Activated CD4-positive, alpha-beta memory T cell treated with anti-CD3 and anti-CD28 coated beads, Interleukin-2, amount 10 ng/mL, durations not matched to agents 7 days and 5 days (primary cell): ENCODE results near the gene PCDH9. TPM values are rescaled to one million over a fixed set of nuclear protein-coding genes. Genes with fewer than 3 reads are reported as not detected.

Experiments
- CTCF ChIA-PET: fragments of 350-600 bp; sonication (Branson Sonifier 250); formaldehyde crosslinking; loops from one replicate; lab custom pipeline; 2021; ENCODE audit warnings: antibody characterized with exemption, inconsistent platforms; lab: Charles Lee
- POLR2A ChIA-PET: fragments of 350-600 bp; sonication (Branson Sonifier 250); formaldehyde crosslinking; loops from one replicate; lab custom pipeline; 2021; ENCODE audit warnings: antibody characterized with exemption; lab: Charles Lee
- DNase-seq: peaks from one replicate; pipeline ENCODE4 v3.0.0-alpha.2; 2020
- H3K27ac Mint-ChIP-seq: one replicate; pipeline ENCODE4 v1.8.0; 2021; ENCODE audit warnings: mild to moderate bottlenecking, mixed read lengths
- H3K27me3 Mint-ChIP-seq: one replicate; pipeline ENCODE4 v1.8.0; 2021; ENCODE audit warnings: mixed read lengths
- H3K36me3 Mint-ChIP-seq: one replicate; pipeline ENCODE4 v1.8.0; 2021; ENCODE audit warnings: low read depth, mixed read lengths
- H3K4me1 Mint-ChIP-seq: one replicate; pipeline ENCODE4 v1.8.0; 2021; ENCODE audit warnings: mixed read lengths
- H3K4me3 Mint-ChIP-seq: one replicate; pipeline ENCODE4 v1.8.0; 2021; ENCODE audit warnings: mild to moderate bottlenecking, mixed read lengths
- H3K9me3 Mint-ChIP-seq: one replicate; pipeline ENCODE4 v1.8.0; 2021; ENCODE audit warnings: mixed read lengths
- total RNA-seq, 2 experiments: library from RNA; stranded (reverse); gene quantifications; one replicate each; pipeline ENCODE4 v1.2.3, GENCODE V29; 2021

The PCDH9 gene
- total RNA-seq, 2 experiments from 2014 or later: 0.05 TPM; not detected in 1

DNA sequence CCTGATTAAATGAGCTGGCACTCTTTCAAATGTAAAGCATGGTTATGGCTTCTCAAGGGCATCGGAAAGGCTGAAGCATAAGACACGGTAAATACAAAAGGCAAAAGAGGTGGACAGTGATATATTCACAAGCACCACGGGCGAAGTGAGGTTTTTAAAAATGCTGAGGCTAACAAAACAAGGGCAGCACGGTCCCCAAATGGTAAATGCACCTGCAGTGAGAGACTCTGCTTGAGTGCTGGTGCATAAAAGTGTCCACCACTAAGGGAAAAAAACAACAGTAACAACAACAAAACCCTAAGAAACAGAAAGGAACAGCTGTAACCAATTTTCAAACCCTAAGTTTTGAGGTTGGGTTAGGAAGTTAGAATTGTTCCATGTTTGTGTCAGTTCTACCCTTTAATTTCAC lies 234.9 kb downstream of the PCDH9 start:
- Mint-ChIP-seq H3K27me3 (no peaks in the 10 kb centered on the region), H3K4me3 (no peak overlapping the region), H3K9me3 (no peaks in the 10 kb centered on the region), H3K36me3 (no peaks in the 10 kb centered on the region), H3K4me1 (no peaks in the 10 kb centered on the region), H3K27ac (no peak overlapping the region)
- DNase-seq: no peak
- CTCF ChIA-PET: no interaction called here
- POLR2A ChIA-PET: no interaction called here

DNA sequence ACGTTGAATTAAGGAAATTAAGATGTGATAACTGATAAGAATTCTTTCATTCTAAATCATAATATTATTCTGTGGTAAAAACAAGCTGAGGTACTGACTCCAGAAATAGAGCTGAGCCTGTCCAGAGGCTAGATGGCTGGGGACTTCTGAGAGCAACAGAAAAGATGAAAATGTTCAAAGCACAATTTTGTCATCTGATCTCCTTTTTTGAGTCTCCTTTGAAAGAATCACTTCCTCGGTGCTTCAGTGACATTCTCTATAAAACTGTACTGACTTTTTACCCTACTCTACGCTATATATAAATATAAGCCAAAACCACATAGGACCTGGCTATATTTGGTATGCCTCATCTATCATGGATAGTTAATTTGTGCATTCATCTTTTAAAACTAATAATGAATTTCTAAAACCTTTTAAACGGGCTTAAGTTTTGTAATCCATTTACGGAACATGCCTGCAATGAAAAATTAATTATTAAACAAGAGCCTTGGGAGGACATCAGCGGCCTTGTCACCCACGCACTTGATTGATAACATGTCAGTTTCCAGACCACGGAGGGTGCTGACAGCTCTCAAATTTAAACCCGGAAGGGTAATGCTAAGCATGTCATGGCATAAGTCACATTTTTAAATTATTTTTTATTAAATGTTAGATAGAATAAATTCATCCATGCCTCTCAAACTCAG lies 235.5 kb downstream of the PCDH9 start:
- H3K27ac Mint-ChIP-seq: no peak overlapping the region
- no peaks in the 10 kb centered on the region for H3K36me3 Mint-ChIP-seq
- H3K9me3 Mint-ChIP-seq: no peaks in the 10 kb centered on the region
- DNase-seq: no peak
- H3K27me3 Mint-ChIP-seq: no peaks in the 10 kb centered on the region
- ChIA-PET CTCF (interaction anchor here (1.0 kb wide), 1 partner anchor 10 kb away, joined by 3 read pairs; no protein-coding TSS in a partner anchor), POLR2A (no interaction called here)
- H3K4me1 Mint-ChIP-seq: no peaks in the 10 kb centered on the region
- H3K4me3 Mint-ChIP-seq: no peak overlapping the region

DNA sequence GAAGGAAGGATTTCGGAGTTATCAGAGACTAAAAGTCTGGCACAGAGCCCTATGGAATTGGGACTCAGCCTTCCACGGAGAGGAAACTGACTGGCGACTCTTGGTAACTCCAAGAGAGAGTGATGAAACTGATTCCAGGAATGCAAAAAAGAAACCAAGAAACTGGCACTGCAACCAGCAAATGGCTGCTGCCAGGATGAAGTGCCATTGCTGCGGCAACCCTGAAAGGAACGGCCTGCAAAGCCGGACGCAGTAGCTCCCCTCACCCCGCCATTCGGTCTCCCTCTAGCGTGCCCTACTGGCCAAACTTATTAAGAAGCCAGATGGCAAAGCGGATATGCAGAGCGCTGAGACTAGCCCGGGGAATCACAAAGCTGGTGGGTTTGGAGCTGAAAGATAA lies 236.0 kb downstream of the PCDH9 start:
- ChIA-PET CTCF (interaction anchor here (1.0 kb wide), 1 partner anchor 9 kb away, joined by 3 read pairs; no protein-coding TSS in a partner anchor), POLR2A (no interaction called here)
- no peak for DNase-seq
- H3K36me3 Mint-ChIP-seq: no peaks in the 10 kb centered on the region
- H3K9me3 Mint-ChIP-seq: no peaks in the 10 kb centered on the region
- no peak overlapping the region for H3K27ac Mint-ChIP-seq
- no peak overlapping the region for H3K4me3 Mint-ChIP-seq
- no peaks in the 10 kb centered on the region for H3K4me1 Mint-ChIP-seq
- H3K27me3 Mint-ChIP-seq: no peaks in the 10 kb centered on the region

DNA sequence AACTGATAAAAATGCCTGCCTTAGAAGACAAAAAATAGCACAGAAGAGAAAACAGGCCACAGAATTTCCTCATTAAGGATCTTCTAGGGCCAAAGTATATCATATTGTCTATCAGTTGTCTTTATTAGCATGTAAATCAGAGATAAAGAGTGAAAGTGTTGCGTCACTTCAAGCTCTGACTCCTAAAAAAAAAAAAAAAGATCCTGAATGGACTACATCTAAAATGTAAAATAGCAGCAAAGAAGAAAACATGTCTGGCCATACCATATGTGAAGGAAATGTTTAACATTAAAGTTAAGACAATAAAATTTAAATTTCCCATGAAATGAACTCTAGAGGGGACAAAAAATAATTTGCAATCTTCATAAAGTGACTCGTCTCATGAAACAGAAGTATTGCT lies 237.4 kb downstream of the PCDH9 start:
- ChIA-PET CTCF (no interaction called here), POLR2A (no interaction called here)
- Mint-ChIP-seq H3K36me3 (no peaks in the 10 kb centered on the region), H3K4me3 (no peak overlapping the region), H3K27ac (no peak overlapping the region), H3K27me3 (no peaks in the 10 kb centered on the region), H3K9me3 (no peaks in the 10 kb centered on the region), H3K4me1 (no peaks in the 10 kb centered on the region)
- no peak for DNase-seq

DNA sequence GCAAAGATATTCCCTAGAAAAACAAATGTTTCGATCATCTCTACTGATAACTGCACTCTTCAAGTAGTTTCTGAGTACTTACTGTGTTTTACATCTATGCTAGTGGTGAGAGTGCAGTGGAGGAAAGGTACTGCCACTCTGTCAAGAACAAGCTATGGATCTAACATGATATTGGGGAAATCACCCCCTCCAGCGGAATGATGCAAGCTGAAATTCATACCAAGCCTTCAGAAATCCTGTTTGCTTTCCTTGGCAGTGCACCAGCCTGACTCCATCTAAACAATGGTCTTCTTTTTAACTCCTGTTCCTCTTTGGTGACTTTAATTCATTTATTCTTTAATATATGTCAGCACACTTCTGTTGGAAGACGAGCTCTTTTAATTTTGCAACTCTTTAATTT lies 238.0 kb downstream of the PCDH9 start:
- Mint-ChIP-seq H3K27ac (no peak overlapping the region), H3K4me3 (no peak overlapping the region), H3K36me3 (no peaks in the 10 kb centered on the region), H3K4me1 (no peaks in the 10 kb centered on the region), H3K9me3 (no peaks in the 10 kb centered on the region), H3K27me3 (no peaks in the 10 kb centered on the region)
- no peak for DNase-seq
- POLR2A ChIA-PET: no interaction called here
- CTCF ChIA-PET: no interaction called here

DNA sequence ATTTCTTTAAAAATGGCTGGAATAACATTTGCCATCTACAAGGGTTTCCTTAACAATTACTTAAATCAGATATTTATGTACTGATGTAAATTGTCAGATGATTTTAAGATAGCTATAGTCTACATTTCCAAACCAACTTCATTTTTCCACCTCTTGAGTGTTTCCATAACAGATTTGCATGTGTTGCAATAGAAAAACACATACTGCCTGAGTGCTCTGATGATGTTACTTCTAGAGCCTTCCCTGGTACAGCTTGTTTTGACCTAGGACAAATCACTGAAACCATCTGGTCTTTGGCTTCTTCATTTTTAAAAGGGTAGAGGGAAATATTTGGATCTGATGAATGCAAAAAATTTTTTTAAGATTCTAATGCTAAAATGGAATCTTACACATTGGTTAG lies 245.9 kb downstream of the PCDH9 start:
- Mint-ChIP-seq H3K4me1 (no peaks in the 10 kb centered on the region), H3K27ac (no peak overlapping the region), H3K36me3 (no peaks in the 10 kb centered on the region), H3K4me3 (no peak overlapping the region), H3K9me3 (no peaks in the 10 kb centered on the region), H3K27me3 (no peaks in the 10 kb centered on the region)
- CTCF ChIA-PET: interaction anchor here (1.0 kb wide), 1 partner anchor 10 kb away, joined by 3 read pairs; no protein-coding TSS in a partner anchor
- POLR2A ChIA-PET: no interaction called here
- no peak for DNase-seq

DNA sequence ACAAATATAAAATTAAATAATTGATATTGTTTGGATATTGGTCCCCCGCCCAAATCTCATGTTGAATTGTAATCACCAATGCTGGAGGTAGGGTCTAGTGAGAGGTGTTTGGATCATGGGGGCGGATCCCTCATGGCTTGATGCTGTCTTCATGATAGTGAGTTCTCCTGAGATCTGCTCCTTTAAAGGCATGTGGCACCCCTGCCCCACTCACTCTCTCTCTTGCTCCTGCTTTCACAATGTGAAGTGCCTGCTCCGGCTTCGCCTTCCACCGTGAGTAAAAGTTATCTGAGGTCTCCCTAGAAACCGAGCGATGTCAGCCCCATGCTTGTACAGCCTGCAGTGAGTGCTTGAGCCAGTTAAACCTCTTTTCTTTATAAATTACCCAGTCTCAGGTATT lies 248.2 kb downstream of the PCDH9 start:
- no peak for DNase-seq
- Mint-ChIP-seq H3K36me3 (no peaks in the 10 kb centered on the region), H3K4me1 (no peaks in the 10 kb centered on the region), H3K27ac (no peak overlapping the region), H3K4me3 (no peak overlapping the region), H3K27me3 (no peaks in the 10 kb centered on the region), H3K9me3 (no peaks in the 10 kb centered on the region)
- CTCF ChIA-PET: no interaction called here
- POLR2A ChIA-PET: no interaction called here

DNA sequence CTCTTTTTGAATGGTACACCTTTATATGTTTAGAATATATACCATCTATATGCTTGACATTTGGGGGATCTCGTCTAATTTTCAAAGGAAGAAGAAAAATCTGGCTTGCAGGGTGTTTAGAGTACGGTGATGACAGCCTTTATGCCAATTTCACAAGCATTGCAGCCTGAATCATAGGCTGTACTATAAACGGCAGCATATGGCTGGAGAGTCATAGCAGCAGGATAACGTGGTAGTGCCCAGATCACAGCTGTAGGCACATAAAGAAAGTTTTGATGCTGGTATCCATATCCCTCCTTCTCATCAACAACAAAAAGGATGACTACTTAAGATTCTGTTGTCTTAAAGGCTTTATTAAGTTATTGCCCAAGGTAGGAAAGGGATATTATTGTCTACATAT lies 253.0 kb downstream of the PCDH9 start:
- H3K27me3 Mint-ChIP-seq: no peaks in the 10 kb centered on the region
- DNase-seq: no peak
- H3K36me3 Mint-ChIP-seq: no peaks in the 10 kb centered on the region
- ChIA-PET CTCF (no interaction called here), POLR2A (no interaction called here)
- H3K27ac Mint-ChIP-seq: no peak overlapping the region
- H3K9me3 Mint-ChIP-seq: no peaks in the 10 kb centered on the region
- H3K4me3 Mint-ChIP-seq: no peak overlapping the region
- H3K4me1 Mint-ChIP-seq: no peaks in the 10 kb centered on the region

DNA sequence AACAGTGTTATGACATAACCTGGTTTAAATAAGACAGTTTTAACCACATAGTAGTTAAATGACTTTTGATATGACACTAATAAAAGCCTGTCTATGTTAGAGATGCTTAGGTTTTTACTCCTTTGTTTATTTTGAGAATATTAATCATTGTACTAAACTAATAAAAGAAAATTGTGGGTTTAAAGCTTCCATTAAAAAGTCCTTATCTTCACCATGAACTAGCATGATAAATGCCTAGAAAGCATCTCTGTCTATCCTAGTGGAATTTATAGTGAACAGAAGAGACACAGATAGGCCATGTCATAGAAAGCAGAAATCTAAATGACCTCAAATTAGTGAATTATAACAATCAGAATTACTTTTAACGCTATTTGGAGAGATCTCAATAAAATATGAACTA lies 255.2 kb downstream of the PCDH9 start:
- Mint-ChIP-seq H3K9me3 (no peaks in the 10 kb centered on the region), H3K36me3 (no peaks in the 10 kb centered on the region), H3K27me3 (no peaks in the 10 kb centered on the region), H3K4me1 (no peaks in the 10 kb centered on the region), H3K4me3 (no peak overlapping the region), H3K27ac (no peak overlapping the region)
- ChIA-PET CTCF (no interaction called here), POLR2A (no interaction called here)
- DNase-seq: no peak

DNA sequence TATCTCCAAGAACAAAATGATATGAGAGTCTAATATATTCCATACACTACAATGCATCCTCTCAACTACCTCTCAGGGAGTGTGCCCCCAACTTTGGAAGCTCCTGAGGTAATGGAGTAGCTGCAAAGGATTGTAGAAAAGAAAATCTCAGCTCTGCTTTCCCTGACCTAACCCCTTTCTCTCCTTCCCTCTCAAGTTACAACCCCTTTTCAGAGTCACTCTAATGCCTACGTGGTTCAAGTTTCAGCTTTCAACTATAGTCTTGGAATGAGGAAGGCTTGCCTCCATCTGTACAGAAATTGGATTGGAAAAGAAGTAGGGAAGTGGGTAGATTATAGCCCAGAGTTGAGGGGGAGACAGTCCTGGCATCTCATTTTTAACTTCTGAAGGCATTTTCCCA lies 256.0 kb downstream of the PCDH9 start:
- DNase-seq: no peak
- H3K27me3 Mint-ChIP-seq: no peaks in the 10 kb centered on the region
- H3K27ac Mint-ChIP-seq: no peak overlapping the region
- H3K4me1 Mint-ChIP-seq: no peaks in the 10 kb centered on the region
- ChIA-PET CTCF (no interaction called here), POLR2A (no interaction called here)
- H3K36me3 Mint-ChIP-seq: no peaks in the 10 kb centered on the region
- H3K9me3 Mint-ChIP-seq: no peaks in the 10 kb centered on the region
- no peak overlapping the region for H3K4me3 Mint-ChIP-seq

DNA sequence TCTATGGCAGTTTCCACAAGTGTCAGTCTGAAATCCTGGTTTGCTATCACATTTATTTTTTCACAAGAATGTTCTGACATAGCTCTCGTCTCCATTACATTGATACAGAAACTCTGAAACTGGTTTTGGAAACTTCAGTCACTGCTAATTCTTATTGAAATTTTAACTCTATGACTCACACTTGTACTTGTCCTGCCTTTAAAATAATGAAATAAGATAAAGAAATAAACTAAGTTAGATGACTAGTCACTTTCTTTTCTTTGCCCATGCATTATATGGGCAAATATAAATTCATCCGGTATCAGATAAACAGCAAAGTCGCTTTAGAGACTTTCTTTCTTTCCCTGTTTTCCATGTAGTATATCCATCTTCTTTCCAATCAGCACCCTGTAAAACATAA lies 257.5 kb downstream of the PCDH9 start:
- no peaks in the 10 kb centered on the region for H3K9me3 Mint-ChIP-seq
- no peak for DNase-seq
- ChIA-PET POLR2A (no interaction called here), CTCF (no interaction called here)
- no peak overlapping the region for H3K27ac Mint-ChIP-seq
- no peaks in the 10 kb centered on the region for H3K4me1 Mint-ChIP-seq
- H3K27me3 Mint-ChIP-seq: no peaks in the 10 kb centered on the region
- H3K4me3 Mint-ChIP-seq: no peak overlapping the region
- no peaks in the 10 kb centered on the region for H3K36me3 Mint-ChIP-seq

DNA sequence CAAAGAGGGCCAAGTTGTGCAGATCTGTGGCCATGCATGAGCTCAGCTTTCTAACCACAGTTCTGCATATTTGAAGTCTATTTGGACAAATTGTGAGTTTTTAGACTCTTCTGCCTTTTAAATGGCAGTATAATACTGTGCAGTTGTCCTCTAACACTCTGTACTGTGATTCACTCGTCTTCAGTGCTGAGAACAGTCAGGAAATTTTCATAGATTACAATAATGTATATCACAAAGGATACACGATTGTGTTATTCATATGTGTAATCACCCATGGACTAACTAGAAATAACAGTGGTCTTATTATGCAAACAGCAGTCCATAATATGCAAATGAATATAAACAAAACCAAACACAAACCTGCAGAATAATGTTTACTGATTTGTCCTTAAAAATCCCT lies 259.1 kb downstream of the PCDH9 start:
- ChIA-PET POLR2A (no interaction called here), CTCF (no interaction called here)
- no peaks in the 10 kb centered on the region for H3K36me3 Mint-ChIP-seq
- H3K4me3 Mint-ChIP-seq: no peak overlapping the region
- no peak for DNase-seq
- H3K4me1 Mint-ChIP-seq: no peaks in the 10 kb centered on the region
- no peak overlapping the region for H3K27ac Mint-ChIP-seq
- no peaks in the 10 kb centered on the region for H3K27me3 Mint-ChIP-seq
- no peaks in the 10 kb centered on the region for H3K9me3 Mint-ChIP-seq

DNA sequence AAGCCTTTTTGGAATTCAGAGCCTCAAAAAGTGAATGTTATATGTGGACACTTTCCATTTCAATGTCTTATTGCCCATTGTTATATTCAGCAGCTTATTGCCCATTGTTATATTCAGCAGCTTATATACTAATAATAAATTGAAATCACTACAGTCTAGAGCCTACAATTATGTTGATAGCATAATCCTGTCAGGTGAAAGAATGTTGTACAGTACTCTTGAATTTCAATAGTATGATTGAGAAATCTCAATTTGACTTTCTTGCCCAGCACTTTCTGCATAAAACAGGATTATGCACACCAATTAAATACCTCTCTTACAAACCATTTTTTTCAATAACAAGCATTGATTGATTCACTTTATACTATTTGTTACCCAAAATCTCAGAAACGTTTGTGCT lies 260.8 kb downstream of the PCDH9 start:
- H3K27me3 Mint-ChIP-seq: no peaks in the 10 kb centered on the region
- ChIA-PET POLR2A (no interaction called here), CTCF (no interaction called here)
- no peaks in the 10 kb centered on the region for H3K36me3 Mint-ChIP-seq
- H3K4me3 Mint-ChIP-seq: no peak overlapping the region
- no peak for DNase-seq
- no peak overlapping the region for H3K27ac Mint-ChIP-seq
- no peaks in the 10 kb centered on the region for H3K9me3 Mint-ChIP-seq
- H3K4me1 Mint-ChIP-seq: no peaks in the 10 kb centered on the region

DNA sequence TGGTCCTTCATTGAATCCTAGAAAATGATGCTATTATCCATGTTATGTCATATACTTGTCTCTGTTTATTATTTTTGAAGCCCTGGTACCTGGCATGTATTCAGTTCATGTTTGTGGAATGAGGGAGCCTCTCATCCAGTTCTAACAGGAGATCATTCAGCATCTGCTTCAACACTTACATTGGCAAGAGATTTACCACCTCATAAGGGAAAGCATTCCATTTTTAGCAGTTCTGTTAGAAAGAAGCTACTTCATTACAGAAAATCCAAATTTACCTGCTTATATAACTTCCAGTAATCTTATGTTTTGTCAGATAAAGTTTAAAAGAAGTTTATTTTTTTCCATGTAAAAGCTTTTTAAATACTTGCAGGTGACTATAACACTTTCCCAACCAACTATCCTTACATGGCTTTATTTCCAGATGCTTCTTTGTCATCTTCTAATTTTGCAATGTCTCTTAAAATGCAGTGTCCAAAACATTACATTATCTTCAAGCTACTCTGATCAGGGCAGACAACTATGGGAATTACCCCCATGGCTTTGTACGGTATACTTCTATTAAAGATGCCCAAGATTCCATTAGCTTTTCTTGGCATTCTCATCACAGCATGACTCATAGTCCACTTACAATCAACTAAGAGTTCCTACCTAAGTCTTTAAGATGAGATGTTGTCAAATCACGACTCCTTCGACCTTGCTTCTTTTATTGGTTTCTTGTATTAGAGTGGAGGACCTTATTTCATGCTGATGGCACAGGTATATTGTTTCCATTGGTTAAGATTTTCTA lies 262.1 kb downstream of the PCDH9 start:
- Mint-ChIP-seq H3K9me3 (no peaks in the 10 kb centered on the region), H3K4me1 (no peaks in the 10 kb centered on the region), H3K27ac (no peak overlapping the region), H3K36me3 (no peaks in the 10 kb centered on the region), H3K27me3 (no peaks in the 10 kb centered on the region), H3K4me3 (no peak overlapping the region)
- CTCF ChIA-PET: no interaction called here
- no peak for DNase-seq
- POLR2A ChIA-PET: no interaction called here
